ENCODE results near the gene PRR35.

The PRR35 gene

Small RNA genes lying within 50 kb of the gene (small RNA-seq; reads per million reads assigned to genes)
- 0.24 to 3.9 reads per million in 2 experiments for gene MIR3176
- gene MIR5587, result 0.03 to 0.27 reads per million in 2 experiments
- gene Z98883.1, result 0 to 0.03 reads per million in 2 experiments
